DOHH2 (cell line): ENCODE data around the gene CLVS2.

ENCODE experiments used
- CTCF ChIP-seq: fragments of 200-600 bp; sonication (generic); IDR thresholded peaks from one replicate; pipeline ENCODE4 v1.5.1; 2014; ENCODE audit warnings: antibody characterized with exemption, mild to moderate bottlenecking, low read depth, low read length; ENCODE audit not compliant: poor library complexity, severe bottlenecking
- EZH2phosphoT487 ChIP-seq: fragments of 200-600 bp; sonication (generic); IDR thresholded peaks from 2 replicates; pipeline ENCODE4 v1.6.1; 2017; ENCODE audit warnings: borderline replicate concordance, mild to moderate bottlenecking, antibody characterized with exemption, low read length, moderate library complexity, mixed read lengths

- TF ChIP-seq CTCF, result no peak
- TF ChIP-seq EZH2phosphoT487, result no peak
These were observed 26.9 kb downstream of the CLVS2 start for GRCh38 chr6:123022975-123023374.
